ENCODE results near the gene JRKL. TPM values are rescaled to one million over a fixed set of nuclear protein-coding genes. Genes with fewer than 3 reads are reported as not detected.
"Not testable (repeated sequence)": the region's sequence is repeated elsewhere in the genome, so short reads cannot be mapped to it uniquely, and the experiment has no call there.

Gene JRKL
- total and polyA plus RNA-seq, 3 experiments from 2014 or later, result 2.5 to 10.4 (median 9.7) TPM

DNA sequence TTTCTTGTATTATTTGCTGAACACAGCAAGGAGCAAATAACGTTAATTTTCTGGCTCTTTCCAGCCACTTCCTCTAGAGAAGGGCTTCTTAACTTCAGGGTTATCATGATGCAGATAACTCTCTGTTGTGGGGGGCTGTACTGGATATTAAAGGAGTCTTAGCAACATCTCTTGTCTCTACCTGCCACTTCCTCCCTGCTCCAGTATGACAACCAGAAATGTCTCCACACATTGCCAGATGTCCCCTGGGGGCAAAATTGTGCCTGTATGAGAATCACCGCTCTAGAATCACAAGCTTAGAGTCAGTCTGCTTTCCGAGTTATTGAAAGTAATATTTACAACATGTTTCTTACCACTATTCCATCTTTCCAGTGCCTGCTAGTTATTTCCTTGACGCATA, 6.8 kb downstream of the JRKL start:
- Histone ChIP-seq H3K4me3 (ENCODE audit: low read length) (no peak overlapping the region), H3K27ac (ENCODE audit: low read depth, low read length) (no peak overlapping the region), H3K9me3 (ENCODE audit: low read length) (no peaks in the 10 kb centered on the region), H3K27me3 (ENCODE audit: insufficient read depth, low read length, poor library complexity, severe bottlenecking) (no peaks in the 10 kb centered on the region), H3K36me3 (ENCODE audit: insufficient read depth, low read length) (no peaks in the 10 kb centered on the region), H3K4me1 (ENCODE audit: insufficient read depth, low read length) (no peaks in the 10 kb centered on the region)
- H3K4me1 Mint-ChIP-seq, result peaks cover 0 to 10% (median 7%) of the 10 kb centered on the region in 3 donors
- H3K9me3 Mint-ChIP-seq, result no peaks in the 10 kb centered on the region
- H3K27ac Mint-ChIP-seq, result peak overlapping the region in 1 of 8 donors; percentile 25
- peaks cover 0 to under 1% of the 10 kb centered on the region in 2 donors for H3K27me3 Mint-ChIP-seq
- no peak for DNase-seq
- POLR2A ChIA-PET, result interaction anchor here (0.6 kb wide), 1 partner anchor 44 kb away, joined by 3 read pairs; no protein-coding TSS in a partner anchor
- H3K4me3 Mint-ChIP-seq, result no peak overlapping the region
- CTCF ChIA-PET, result no interaction called here
- H3K36me3 Mint-ChIP-seq, result no peaks in the 10 kb centered on the region

DNA sequence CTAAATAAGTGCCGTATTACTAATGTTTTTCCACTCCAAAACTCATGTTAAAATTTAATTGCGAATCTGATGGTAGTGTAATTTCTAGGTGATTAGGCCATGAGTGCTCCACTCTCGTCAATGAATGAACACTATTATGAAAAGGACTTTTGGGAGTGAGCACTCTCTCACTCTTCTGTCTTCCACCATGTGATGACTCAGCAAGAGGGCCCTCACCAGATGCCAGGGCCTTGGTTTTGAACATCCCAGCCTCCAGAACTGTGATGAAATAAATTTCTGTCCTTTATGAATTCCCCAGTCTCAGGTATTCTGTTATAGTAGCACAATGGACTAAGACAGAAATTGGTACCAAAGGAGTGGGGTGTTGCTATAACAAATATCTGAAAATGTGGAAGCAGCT, 8.1 kb downstream of the JRKL start:
- DNase-seq, result no peak
- no peaks in the 10 kb centered on the region for H3K9me3 ChIP-seq (ENCODE audit: low read length)
- no peak overlapping the region for H3K27ac Mint-ChIP-seq
- no peaks in the 10 kb centered on the region for H3K36me3 Mint-ChIP-seq
- H3K36me3 ChIP-seq (ENCODE audit: insufficient read depth, low read length), result no peaks in the 10 kb centered on the region
- no peaks in the 10 kb centered on the region for H3K4me1 ChIP-seq (ENCODE audit: insufficient read depth, low read length)
- no peak overlapping the region for H3K27ac ChIP-seq (ENCODE audit: low read depth, low read length)
- H3K4me1 Mint-ChIP-seq, result peaks cover 0 to 8% (median 0%) of the 10 kb centered on the region in 3 donors
- H3K27me3 Mint-ChIP-seq, result peaks cover 3 to 13% of the 10 kb centered on the region in 2 donors
- H3K4me3 Mint-ChIP-seq, result no peak overlapping the region
- H3K27me3 ChIP-seq (ENCODE audit: insufficient read depth, low read length, poor library complexity, severe bottlenecking), result no peaks in the 10 kb centered on the region
- POLR2A ChIA-PET, result no interaction called here
- CTCF ChIA-PET, result no interaction called here
- H3K4me3 ChIP-seq (ENCODE audit: low read length), result no peak overlapping the region
- H3K9me3 Mint-ChIP-seq, result no peaks in the 10 kb centered on the region

DNA sequence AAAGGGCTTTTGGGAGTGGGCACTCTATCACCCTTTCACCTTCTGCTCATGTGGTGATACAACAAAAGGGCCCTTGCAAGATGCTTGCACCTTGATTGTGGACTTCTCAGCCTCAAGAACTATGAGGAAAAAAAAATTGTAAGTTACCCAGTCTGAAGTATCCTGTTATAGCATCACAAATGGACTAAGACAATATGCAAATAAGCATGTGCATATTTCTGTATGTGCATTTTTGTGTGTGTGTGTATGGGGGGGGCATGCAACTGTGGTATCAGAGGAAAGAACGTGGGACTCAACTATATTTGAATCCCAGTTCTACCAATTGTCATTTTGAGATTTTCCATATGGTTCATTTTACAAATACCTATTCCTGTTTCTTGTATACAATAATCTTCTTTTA, 10.9 kb downstream of the JRKL start:
- Histone ChIP-seq H3K4me3 (ENCODE audit: low read length) (no peak overlapping the region), H3K27ac (ENCODE audit: low read depth, low read length) (no peak overlapping the region), H3K9me3 (ENCODE audit: low read length) (no peaks in the 10 kb centered on the region), H3K4me1 (ENCODE audit: insufficient read depth, low read length) (no peaks in the 10 kb centered on the region), H3K27me3 (ENCODE audit: insufficient read depth, low read length, poor library complexity, severe bottlenecking) (no peaks in the 10 kb centered on the region), H3K36me3 (ENCODE audit: insufficient read depth, low read length) (no peaks in the 10 kb centered on the region)
- POLR2A ChIA-PET, result no interaction called here
- Mint-ChIP-seq H3K4me1 (no peaks in the 10 kb centered on the region), H3K27ac (no peak overlapping the region), H3K4me3 (no peak overlapping the region), H3K36me3 (no peaks in the 10 kb centered on the region), H3K9me3 (no peaks in the 10 kb centered on the region), H3K27me3 (peaks cover 3 to 14% of the 10 kb centered on the region in 2 donors)
- DNase-seq, result no peak
- CTCF ChIA-PET, result no interaction called here

DNA sequence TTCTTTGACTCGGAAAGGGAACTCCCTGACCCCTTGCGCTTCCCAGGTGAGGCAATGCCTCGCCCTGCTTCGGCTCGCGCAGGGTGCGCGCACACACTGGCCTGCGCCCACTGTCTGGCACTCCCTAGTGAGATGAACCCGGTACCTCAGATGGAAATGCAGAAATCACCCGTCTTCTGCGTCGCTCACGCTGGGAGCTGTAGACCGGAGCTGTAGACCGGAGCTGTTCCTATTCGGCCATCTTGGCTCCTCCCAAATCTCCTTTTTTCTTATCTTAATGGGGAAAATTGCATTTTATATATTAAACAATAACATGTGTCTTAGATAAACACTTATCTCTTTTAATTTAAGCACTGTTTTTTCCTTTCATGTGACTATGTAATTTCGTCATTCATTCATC, 21.6 kb downstream of the JRKL start:
- POLR2A ChIA-PET; H3K9me3 ChIP-seq (ENCODE audit: low read length); DNase-seq; CTCF ChIA-PET; H3K4me1 Mint-ChIP-seq; H3K27ac Mint-ChIP-seq; H3K4me3 ChIP-seq (ENCODE audit: low read length); H3K27ac ChIP-seq (ENCODE audit: low read depth, low read length); H3K36me3 Mint-ChIP-seq; H3K27me3 ChIP-seq (ENCODE audit: insufficient read depth, low read length, poor library complexity, severe bottlenecking); H3K36me3 ChIP-seq (ENCODE audit: insufficient read depth, low read length); H3K9me3 Mint-ChIP-seq; H3K4me1 ChIP-seq (ENCODE audit: insufficient read depth, low read length); H3K4me3 Mint-ChIP-seq: not testable (repeated sequence)
- peaks cover 14 to 40% of the 10 kb centered on the region in 2 donors for H3K27me3 Mint-ChIP-seq

DNA sequence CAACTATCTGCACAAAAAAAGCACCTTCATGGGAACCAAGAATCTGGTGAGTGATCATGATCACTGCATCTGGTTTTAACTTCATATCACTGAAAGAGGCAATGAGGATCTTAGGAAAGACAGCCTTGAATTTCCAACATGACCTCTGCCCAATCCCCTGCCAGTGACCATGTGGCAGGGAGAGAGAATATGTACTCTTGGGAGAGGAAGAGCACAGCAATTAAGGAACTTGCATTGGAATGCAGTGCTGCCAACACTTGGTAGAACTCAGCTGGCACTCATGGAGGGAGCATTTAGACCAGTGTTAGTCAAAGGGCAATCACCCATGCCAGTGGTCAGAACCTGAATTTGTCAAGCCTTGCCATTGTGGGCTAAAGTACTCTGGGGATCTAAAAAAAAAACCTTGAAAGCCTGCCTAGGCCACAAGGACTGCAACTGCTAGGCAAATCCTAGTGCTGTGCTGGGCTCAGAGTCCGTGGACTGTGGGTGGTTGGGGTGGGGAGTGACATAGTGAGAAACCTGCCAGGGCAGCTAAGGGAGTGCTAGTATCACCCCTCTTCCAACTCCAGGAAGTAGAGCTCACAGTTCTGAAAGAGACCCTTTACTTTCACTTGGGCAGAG, 23.1 kb downstream of the JRKL start:
- H3K27ac Mint-ChIP-seq, result no peak overlapping the region
- no peaks in the 10 kb centered on the region for H3K36me3 Mint-ChIP-seq
- H3K4me3 Mint-ChIP-seq, result no peak overlapping the region
- Histone ChIP-seq H3K4me3 (ENCODE audit: low read length) (no peak overlapping the region), H3K9me3 (ENCODE audit: low read length) (no peaks in the 10 kb centered on the region), H3K4me1 (ENCODE audit: insufficient read depth, low read length) (no peaks in the 10 kb centered on the region), H3K36me3 (ENCODE audit: insufficient read depth, low read length) (no peaks in the 10 kb centered on the region), H3K27ac (ENCODE audit: low read depth, low read length) (no peak overlapping the region), H3K27me3 (ENCODE audit: insufficient read depth, low read length, poor library complexity, severe bottlenecking) (no peaks in the 10 kb centered on the region)
- peaks cover 14 to 52% of the 10 kb centered on the region in 2 donors for H3K27me3 Mint-ChIP-seq
- peaks cover 0 to 2% (median 0%) of the 10 kb centered on the region in 5 donors for H3K9me3 Mint-ChIP-seq
- no peak for DNase-seq
- ChIA-PET POLR2A (no interaction called here), CTCF (interaction anchor here (1.2 kb wide), 1 partner anchor 8 kb away, joined by 3 read pairs; no protein-coding TSS in a partner anchor)
- H3K4me1 Mint-ChIP-seq, result no peaks in the 10 kb centered on the region

DNA sequence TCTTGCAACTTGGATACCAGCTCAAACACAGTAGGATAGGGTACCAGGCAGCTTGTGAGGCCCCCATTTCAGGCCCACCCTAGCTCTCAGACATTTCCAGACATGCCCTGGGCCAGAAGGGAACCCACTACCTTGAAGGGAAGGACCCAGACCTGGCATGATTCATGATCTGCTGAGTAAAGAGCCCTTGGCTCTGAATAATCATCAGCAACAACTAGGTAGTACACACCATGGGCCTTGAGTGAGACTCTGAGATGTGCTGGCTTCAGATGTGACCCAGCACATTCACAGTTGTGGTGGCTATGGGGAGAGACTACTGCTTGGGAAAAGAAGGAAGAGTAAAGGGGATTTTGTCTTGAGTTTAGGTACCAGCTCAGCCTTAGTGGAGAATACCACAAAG, 23.6 kb downstream of the JRKL start:
- Histone ChIP-seq H3K4me3 (ENCODE audit: low read length) (no peak overlapping the region), H3K36me3 (ENCODE audit: insufficient read depth, low read length) (no peaks in the 10 kb centered on the region), H3K27ac (ENCODE audit: low read depth, low read length) (no peak overlapping the region), H3K4me1 (ENCODE audit: insufficient read depth, low read length) (no peaks in the 10 kb centered on the region), H3K27me3 (ENCODE audit: insufficient read depth, low read length, poor library complexity, severe bottlenecking) (no peaks in the 10 kb centered on the region), H3K9me3 (ENCODE audit: low read length) (no peaks in the 10 kb centered on the region)
- peaks cover 0 to 2% (median 0%) of the 10 kb centered on the region in 5 donors for H3K9me3 Mint-ChIP-seq
- H3K27ac Mint-ChIP-seq, result no peak overlapping the region
- H3K4me3 Mint-ChIP-seq, result no peak overlapping the region
- no peaks in the 10 kb centered on the region for H3K4me1 Mint-ChIP-seq
- no peak for DNase-seq
- CTCF ChIA-PET, result interaction anchor here (1.2 kb wide), 1 partner anchor 9 kb away, joined by 3 read pairs; no protein-coding TSS in a partner anchor
- H3K36me3 Mint-ChIP-seq, result no peaks in the 10 kb centered on the region
- peaks cover 14 to 57% of the 10 kb centered on the region in 2 donors for H3K27me3 Mint-ChIP-seq
- POLR2A ChIA-PET, result no interaction called here

DNA sequence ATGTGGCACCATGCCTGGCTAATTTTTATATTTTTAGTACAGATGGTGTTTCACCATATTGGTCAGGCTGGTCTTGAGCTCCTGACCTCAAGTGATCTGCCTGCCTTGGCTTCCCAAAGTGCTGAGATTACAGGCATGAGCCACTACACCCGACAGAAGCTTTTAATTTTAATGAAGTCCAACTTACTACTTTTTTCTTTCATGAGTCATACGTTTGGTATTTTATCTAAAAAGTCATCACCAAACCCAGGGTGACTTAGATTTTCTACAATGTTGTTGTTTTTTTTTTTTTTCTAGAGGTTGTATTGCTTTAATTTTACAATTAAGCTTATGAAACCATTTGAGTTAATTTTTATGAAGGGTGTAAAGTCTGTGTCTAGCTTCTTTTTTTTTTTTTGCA, 34.9 kb downstream of the JRKL start:
- Histone ChIP-seq H3K27me3 (ENCODE audit: insufficient read depth, low read length, poor library complexity, severe bottlenecking) (peaks cover 8% of the 10 kb centered on the region), H3K4me1 (ENCODE audit: insufficient read depth, low read length) (no peaks in the 10 kb centered on the region), H3K27ac (ENCODE audit: low read depth, low read length) (no peak overlapping the region), H3K4me3 (ENCODE audit: low read length) (no peak overlapping the region), H3K36me3 (ENCODE audit: insufficient read depth, low read length) (no peaks in the 10 kb centered on the region), H3K9me3 (ENCODE audit: low read length) (no peaks in the 10 kb centered on the region)
- Mint-ChIP-seq H3K27me3 (peaks cover 4 to 55% of the 10 kb centered on the region in 2 donors), H3K4me1 (peaks cover 0 to 5% (median 0%) of the 10 kb centered on the region in 3 donors), H3K27ac (no peak overlapping the region), H3K4me3 (no peak overlapping the region), H3K9me3 (no peaks in the 10 kb centered on the region), H3K36me3 (no peaks in the 10 kb centered on the region)
- ChIA-PET POLR2A (interaction anchor here (0.6 kb wide), 1 partner anchor 704 kb away, joined by 3 read pairs; no protein-coding TSS in a partner anchor), CTCF (interaction anchor here (1.7 kb wide), 1 partner anchor 588 kb away, joined by 5 read pairs; no protein-coding TSS in a partner anchor)
- no peak for DNase-seq

DNA sequence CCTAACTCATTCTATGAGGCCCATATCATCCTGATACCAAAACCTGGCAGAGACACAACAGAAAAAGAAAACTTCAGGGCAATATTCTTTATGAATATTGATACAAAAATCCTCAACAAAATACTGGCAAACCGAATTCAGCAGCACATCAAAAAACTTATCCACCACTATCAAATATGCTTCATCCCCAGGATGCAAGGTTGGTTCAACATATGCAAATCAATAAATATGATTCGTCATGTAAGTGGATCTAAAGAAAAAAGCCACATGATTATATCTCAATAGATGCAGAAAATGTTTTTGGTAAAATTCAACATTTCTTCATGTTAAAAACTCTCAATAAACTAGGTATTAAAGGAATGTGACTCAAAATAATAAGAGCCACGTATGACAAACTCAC, 40.9 kb downstream of the JRKL start:
- Mint-ChIP-seq H3K9me3 (peaks cover 0 to 5% (median 0%) of the 10 kb centered on the region in 5 donors), H3K27me3 (peaks cover 20 to 61% of the 10 kb centered on the region in 2 donors), H3K27ac (no peak overlapping the region), H3K36me3 (no peaks in the 10 kb centered on the region), H3K4me3 (no peak overlapping the region), H3K4me1 (peaks cover 0 to 5% (median 0%) of the 10 kb centered on the region in 3 donors)
- CTCF ChIA-PET, result no interaction called here
- no peak overlapping the region for H3K4me3 ChIP-seq (ENCODE audit: low read length)
- DNase-seq, result no peak
- peaks cover 8% of the 10 kb centered on the region for H3K27me3 ChIP-seq (ENCODE audit: insufficient read depth, low read length, poor library complexity, severe bottlenecking)
- no peak overlapping the region for H3K27ac ChIP-seq (ENCODE audit: low read depth, low read length)
- no peaks in the 10 kb centered on the region for H3K36me3 ChIP-seq (ENCODE audit: insufficient read depth, low read length)
- no peaks in the 10 kb centered on the region for H3K4me1 ChIP-seq (ENCODE audit: insufficient read depth, low read length)
- POLR2A ChIA-PET, result no interaction called here
- no peaks in the 10 kb centered on the region for H3K9me3 ChIP-seq (ENCODE audit: low read length)
